ENCODE results near the gene CYBA.
"Not testable (repeated sequence)": the region's sequence is repeated elsewhere in the genome, so short reads cannot be mapped to it uniquely, and the experiment has no call there.

CYBA gene

GRCh38 chr16:88613293-88613692 is 37.6 kb downstream of the CYBA start:
- no peak for DNase-seq (ENCODE audit: low read depth)

- DNase-seq (ENCODE audit: low read depth), result no peak
Observed at GRCh38 chr16:88610909-88611812, 39.7 kb downstream of the CYBA start.

GRCh38 chr16:88610080-88610479 is 40.8 kb downstream of the CYBA start:
- DNase-seq (ENCODE audit: low read depth), result no peak

- DNase-seq (ENCODE audit: low read depth), result not testable (repeated sequence)
Observed at GRCh38 chr16:88609426-88609825, 41.4 kb downstream of the CYBA start.

GRCh38 chr16:88608076-88608475 is 42.8 kb downstream of the CYBA start:
- no peak for DNase-seq (ENCODE audit: low read depth)

GRCh38 chr16:88606148-88606757 is 44.6 kb downstream of the CYBA start:
- DNase-seq (ENCODE audit: low read depth), result no peak

GRCh38 chr16:88605186-88606147 is 45.4 kb downstream of the CYBA start:
- no peak for DNase-seq (ENCODE audit: low read depth)

- no peak for DNase-seq (ENCODE audit: low read depth)
Observed at GRCh38 chr16:88602091-88602490, 48.8 kb downstream of the CYBA start.

- no peak for DNase-seq (ENCODE audit: low read depth)
Observed at GRCh38 chr16:88601313-88602036, 49.4 kb downstream of the CYBA start.

- DNase-seq (ENCODE audit: low read depth), result no peak
Observed at GRCh38 chr16:88600539-88600896, 50.3 kb downstream of the CYBA start.

GRCh38 chr16:88599825-88600538 is 50.9 kb downstream of the CYBA start:
- no peak for DNase-seq (ENCODE audit: low read depth)

GRCh38 chr16:88599092-88599733 is 51.6 kb downstream of the CYBA start:
- no peak for DNase-seq (ENCODE audit: low read depth)

GRCh38 chr16:88597856-88598491 is 52.9 kb downstream of the CYBA start:
- DNase-seq (ENCODE audit: low read depth), result no peak

- DNase-seq (ENCODE audit: low read depth), result no peak
Observed at GRCh38 chr16:88596483-88596882, 54.4 kb downstream of the CYBA start.

GRCh38 chr16:88595921-88596320 is 54.9 kb downstream of the CYBA start:
- DNase-seq (ENCODE audit: low read depth), result no peak

GRCh38 chr16:88595101-88595500 is 55.8 kb downstream of the CYBA start:
- DNase-seq (ENCODE audit: low read depth), result no peak

GRCh38 chr16:88593910-88594309 is 56.9 kb downstream of the CYBA start:
- no peak for DNase-seq (ENCODE audit: low read depth)

GRCh38 chr16:88593489-88593888 is 57.4 kb downstream of the CYBA start:
- no peak for DNase-seq (ENCODE audit: low read depth)

All from fibroblast of gingiva (primary cell).